NCI-H226 (cell line): Measurements from ENCODE around the gene ROBO1.
"Not testable (repeated sequence)": the region's sequence is repeated elsewhere in the genome, so short reads cannot be mapped to it uniquely, and the experiment has no call there.

Experiments used
- DNase-seq: peaks from one replicate; pipeline ENCODE4 v3.0.0-alpha.2; 2015

Gene ROBO1

DNA sequence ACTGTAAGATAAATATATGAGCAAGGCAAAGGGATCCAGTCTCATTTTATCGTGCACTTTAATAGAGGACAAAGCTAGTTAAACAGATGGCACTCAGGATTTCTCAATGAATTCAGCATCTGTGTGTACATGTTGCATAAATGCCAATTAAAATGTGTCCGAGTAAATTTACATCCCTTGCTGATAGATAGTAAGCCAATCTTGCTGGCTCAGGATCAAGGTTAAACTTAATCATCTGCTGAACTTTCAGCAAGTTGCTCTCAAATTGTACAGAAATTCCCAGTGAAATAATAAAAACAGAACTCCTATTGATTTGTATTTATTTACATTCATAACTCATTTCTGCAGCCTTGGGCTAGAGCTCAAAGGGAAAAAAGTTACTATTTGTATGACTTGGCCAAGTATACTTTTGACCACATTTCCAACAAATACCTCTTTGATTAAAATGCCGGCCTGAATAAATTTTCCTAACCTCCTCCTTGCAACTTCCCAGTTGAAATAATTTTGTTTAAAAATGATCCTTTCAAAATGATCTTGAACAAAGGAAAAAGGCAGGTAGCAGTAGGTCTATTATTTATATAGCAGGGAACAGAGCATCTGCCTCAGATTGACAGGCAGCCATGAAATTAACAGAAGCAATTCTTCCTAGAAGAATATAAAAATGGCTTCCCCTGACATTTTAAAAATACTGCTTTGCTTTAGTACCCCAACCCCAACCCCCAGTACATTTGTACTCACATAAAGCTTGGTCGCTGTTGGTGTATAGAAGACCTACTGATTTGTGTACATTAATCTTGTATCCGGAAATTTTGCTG is 1001.9 kb downstream of the ROBO1 start:
- DNase-seq = no peak

DNA sequence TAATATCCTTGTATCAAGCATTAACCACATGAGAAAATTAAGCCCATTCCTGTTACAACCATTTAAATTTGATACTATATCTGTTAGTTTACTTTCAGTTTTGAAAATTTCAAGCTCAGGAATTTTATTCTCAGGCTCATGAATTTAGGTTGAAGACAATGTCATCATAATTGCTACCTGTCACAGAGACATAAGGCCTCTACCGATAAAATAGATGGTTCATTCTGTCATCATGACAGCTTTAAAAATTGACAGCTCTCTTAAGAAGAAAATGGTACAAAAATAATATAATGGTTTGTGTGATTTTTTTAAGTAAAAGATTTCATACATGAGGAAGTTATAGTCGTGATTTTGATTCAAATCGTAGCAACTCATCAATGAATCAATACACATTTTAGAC is 1003.2 kb downstream of the ROBO1 start:
- DNase-seq = no peak

GRCh38 chr3:78762121-78762520 is 1005.7 kb downstream of the ROBO1 start:
- no peak for DNase-seq

DNA sequence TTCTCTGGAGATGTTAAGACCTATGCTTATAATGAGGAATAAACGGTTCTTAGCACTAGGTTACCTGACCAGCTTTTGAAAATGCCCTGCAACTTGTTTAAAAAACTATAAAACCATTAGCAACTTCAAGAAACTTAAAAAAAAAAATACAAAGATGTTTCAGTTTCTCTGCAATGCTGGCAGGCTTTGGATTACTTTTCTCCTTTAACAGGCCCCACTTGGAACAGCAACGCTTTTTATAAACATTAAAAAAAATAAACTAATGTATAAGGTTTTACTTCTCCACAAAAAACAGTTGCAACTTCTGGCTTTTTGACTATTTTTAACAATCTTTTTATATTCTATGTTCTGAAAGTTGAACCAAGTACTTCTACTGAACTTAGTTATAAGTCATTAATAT is 1006.7 kb downstream of the ROBO1 start:
- DNase-seq = no peak

GRCh38 chr3:78757731-78758130 is 1010.1 kb downstream of the ROBO1 start:
- no peak for DNase-seq

DNA sequence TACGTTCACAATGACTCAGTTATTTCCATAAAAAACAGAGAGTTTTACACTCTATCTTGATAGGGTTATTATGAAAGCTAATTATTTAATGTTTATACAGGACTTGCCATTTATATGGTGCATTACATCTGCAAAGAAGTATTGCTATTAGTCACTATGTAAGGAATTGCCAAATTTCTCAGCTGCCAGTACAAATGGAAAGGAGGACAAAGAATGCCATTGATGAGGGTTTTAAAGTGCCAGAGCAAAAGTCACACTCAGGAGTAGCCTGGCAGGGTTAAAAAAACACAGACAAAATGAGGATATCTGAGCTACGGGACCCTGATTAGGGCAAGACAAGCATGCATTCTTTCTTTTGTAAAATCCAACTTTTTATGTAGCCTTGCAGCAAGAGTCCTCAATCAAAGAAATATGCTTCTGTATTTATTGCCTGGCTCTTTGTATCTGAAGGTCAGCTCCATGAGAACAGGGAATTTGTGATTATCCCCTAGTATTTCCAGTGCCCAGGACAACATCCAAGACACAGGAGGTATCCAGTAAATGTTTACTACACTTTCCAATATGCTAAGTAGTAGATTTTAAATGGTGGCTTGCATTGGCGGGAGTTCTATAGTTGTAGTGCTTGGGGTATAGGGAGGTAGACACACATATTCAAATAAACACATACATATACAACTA is 1013.6 kb downstream of the ROBO1 start:
- DNase-seq = no peak

DNA sequence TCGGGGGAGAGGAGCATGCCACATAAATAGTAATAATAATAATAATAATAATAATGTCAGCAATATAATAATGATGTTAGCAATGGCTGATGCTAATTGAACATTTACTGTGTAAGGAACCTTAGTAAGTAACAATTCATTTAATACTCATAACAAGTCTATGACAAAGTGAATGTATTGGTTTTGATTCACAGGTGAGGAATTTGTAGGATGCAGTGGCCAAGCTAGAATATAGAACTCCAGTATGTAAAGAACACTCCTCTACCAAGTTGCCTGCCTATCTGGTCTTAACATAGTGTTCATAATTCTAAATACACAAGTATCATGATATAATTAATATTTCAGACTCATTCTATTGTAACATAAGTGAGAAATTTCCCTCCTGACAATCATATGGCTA is 1016.5 kb downstream of the ROBO1 start:
- no peak for DNase-seq

GRCh38 chr3:78750291-78750690 is 1017.5 kb downstream of the ROBO1 start:
- DNase-seq = not testable (repeated sequence)

DNA sequence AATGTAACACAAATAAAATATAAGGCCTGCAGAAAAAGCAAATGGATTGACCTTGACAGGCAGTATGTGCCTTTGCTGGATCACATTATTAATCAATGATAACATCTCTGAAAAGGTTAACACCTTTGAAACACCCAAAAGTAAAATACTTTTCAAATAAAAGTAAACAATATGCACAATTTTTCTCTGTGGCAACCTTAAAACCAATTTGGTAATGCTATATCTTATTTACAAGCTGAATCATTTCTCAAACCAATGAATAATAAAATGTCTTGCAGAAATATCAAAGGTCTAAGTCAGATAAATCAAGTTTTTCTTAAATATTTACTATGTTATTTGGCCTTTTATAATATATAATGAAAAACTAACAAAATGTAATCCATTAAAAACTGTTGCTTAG is 1018.7 kb downstream of the ROBO1 start:
- DNase-seq = no peak

- no peak for DNase-seq
Observed at GRCh38 chr3:78745847-78746246, 1022.0 kb downstream of the ROBO1 start.

- no peak for DNase-seq
Observed at GRCh38 chr3:78742491-78742890, 1025.3 kb downstream of the ROBO1 start.

DNA sequence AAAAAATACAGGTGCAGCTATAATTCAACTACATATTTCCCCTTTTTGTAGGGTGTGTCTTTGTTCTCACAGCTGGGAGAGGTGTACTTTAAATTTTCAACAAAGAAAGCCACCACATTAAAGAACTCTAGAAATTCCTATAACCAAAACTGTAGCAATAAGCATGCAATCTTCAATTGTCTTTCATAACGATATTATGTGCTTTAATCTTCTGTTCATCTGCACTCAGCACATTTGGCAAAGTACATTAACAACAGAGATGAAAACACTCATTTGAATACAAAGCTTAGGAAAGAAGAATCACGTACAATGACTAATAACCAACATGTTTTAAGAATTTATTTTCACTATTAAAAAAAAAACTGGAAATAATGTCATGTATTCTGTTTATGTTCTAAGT is 1025.8 kb downstream of the ROBO1 start:
- no peak for DNase-seq

- no peak for DNase-seq
Observed at GRCh38 chr3:78741066-78741645, 1026.6 kb downstream of the ROBO1 start.

- DNase-seq = no peak
Observed at GRCh38 chr3:78738833-78739232, 1029.0 kb downstream of the ROBO1 start.

GRCh38 chr3:78737988-78738387 is 1029.8 kb downstream of the ROBO1 start:
- peak; percentile 22 for DNase-seq

DNA sequence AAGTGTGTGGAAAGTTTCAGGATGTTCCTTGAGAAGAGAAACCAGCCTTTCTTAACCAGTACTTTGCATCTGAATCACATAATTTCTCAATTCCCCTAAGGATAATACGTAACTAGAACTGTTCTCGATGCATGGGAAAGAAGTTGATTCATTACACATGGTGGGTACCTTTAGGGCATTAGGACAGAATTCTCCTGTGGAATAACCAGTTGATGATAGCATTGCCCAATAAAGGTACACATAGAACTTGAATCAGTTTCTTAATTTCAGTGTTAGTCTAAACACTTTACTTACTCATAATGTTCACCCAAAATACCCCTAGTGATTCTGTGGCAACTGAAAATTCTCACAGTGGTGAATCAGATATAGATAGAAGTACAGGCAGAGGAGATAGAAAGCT is 1030.9 kb downstream of the ROBO1 start:
- no peak for DNase-seq

DNA sequence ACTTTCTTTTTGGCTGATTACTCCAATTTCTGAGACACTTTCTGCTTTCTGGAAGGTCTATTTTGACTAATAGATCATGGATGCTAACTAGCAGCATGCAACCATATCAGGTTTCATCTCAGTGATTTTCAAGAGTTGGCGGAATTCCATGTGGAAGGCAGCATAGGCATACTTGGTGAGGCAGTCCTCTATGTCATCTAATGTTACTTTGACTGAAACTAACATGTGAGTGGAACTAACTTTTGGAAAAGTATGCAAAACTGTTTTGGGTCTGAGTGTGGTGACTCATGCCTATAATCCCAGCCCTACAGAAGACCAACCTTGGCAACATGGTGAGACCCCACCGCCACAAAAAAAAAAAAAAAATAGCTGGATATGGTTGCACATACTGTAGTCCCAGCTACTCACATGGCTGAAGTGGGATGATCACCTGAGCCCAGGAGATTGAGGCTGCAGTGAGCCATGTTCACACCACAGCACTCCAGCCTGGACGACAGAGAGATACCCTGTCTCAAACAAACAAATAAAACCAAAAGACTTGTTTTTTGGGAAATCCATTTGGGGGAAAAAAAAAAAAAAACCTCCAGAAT is 1033.7 kb downstream of the ROBO1 start:
- DNase-seq = no peak

DNA sequence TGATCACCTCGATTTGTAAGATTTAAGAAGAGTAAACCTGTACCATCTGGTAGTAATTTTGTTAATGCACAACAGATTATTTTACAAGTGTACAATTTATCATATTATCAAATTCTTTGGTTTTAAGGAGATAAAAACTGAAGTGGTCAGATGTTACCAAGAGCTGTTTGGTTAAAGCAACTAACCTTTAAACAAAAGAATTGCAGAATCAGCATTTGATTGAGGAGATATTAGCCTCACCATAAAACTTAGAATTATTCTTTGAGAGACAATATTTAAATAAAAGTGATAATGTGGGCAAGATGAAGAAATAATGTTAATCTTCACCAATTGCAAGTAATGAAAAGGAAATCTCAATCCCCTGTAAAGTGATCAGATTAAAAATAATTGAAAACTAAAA is 1034.9 kb downstream of the ROBO1 start:
- DNase-seq = no peak

GRCh38 chr3:78732471-78732870 is 1035.3 kb downstream of the ROBO1 start:
- DNase-seq = no peak

- no peak for DNase-seq
Observed at GRCh38 chr3:78729946-78730345, 1037.9 kb downstream of the ROBO1 start.

DNA sequence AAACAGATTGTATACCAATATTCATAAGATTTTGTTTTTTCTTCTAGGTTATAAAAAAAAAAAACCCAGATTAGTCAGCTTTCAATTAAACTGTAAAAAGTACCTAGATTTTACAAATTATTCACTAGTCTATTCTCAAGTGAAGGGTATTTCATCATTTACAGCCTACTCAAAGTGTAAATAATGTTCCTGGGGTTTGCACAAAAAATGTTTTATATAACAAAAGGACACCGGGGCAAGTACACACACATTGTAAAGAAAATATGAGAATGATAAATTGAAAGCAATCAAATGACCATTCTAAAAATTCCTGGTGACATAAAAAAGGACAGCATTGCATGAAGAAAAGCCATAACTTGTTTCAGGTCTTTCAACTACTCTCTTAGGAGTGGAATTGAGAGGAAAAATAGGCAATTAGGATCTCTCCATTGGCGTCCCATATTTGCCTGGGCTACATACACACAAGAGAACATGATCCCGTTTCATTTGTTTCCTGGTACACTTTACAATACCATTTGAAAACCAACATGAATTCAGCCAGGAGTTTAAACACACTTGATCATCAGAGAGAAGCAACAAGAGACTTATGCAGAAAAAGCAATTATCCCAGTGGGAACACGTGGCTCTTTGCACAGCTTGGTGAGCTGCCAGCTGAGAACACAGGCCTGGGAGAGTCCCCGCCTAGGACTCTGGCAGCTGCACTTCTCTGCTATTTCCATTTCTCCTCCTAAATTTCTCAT is 1039.2 kb downstream of the ROBO1 start:
- no peak for DNase-seq

- DNase-seq = no peak
Observed at GRCh38 chr3:78726545-78726944, 1041.3 kb downstream of the ROBO1 start.

GRCh38 chr3:78725703-78726246 is 1042.0 kb downstream of the ROBO1 start:
- no peak for DNase-seq
